Middle frontal gyrus (tissue), 1 donor: ENCODE results near the gene JKAMP.
A peak's percentile ranks its signal among the peaks of the same experiment; 100 is the strongest.
"Not testable (repeated sequence)": the region's sequence is repeated elsewhere in the genome, so short reads cannot be mapped to it uniquely, and the experiment has no call there.

Experiments used
- DNase-seq: peaks from one replicate; pipeline ENCODE4 v3.0.0-alpha.2; 2015; ENCODE audit warnings: low spot score; ENCODE audit errors: extremely low spot score

JKAMP gene

GRCh38 chr14:59483819-59484638 is at the start of gene JKAMP, which contains the start of gene L3HYPDH:
JKAMP (plus strand) TSS chr14:59484517; CDS start chr14:59484590, 73 bp downstream.
L3HYPDH (minus strand) TSS chr14:59484408; CDS start chr14:59484316, 92 bp downstream.
- DNase-seq = peak; percentile 94

GRCh38 chr14:59435101-59435500 is 49.2 kb upstream of the JKAMP start:
- DNase-seq = no peak

GRCh38 chr14:59435987-59436386 is 48.3 kb upstream of the JKAMP start:
- DNase-seq = no peak

- no peak for DNase-seq
Observed at GRCh38 chr14:59438195-59438647, 46.1 kb upstream of the JKAMP start.

- DNase-seq = no peak
Observed at GRCh38 chr14:59439256-59439965, 44.9 kb upstream of the JKAMP start.

- DNase-seq = not testable (repeated sequence)
Observed at GRCh38 chr14:59448673-59449072, 35.6 kb upstream of the JKAMP start.

GRCh38 chr14:59450716-59451115 is 33.6 kb upstream of the JKAMP start:
- DNase-seq = no peak

GRCh38 chr14:59451849-59452248 is 32.5 kb upstream of the JKAMP start:
- no peak for DNase-seq

- no peak for DNase-seq
Observed at GRCh38 chr14:59454139-59454538, 30.2 kb upstream of the JKAMP start.

GRCh38 chr14:59455411-59455810 is 28.9 kb upstream of the JKAMP start:
- no peak for DNase-seq

GRCh38 chr14:59458486-59458885 is 25.8 kb upstream of the JKAMP start:
- DNase-seq = no peak

GRCh38 chr14:59460378-59460777 is 23.9 kb upstream of the JKAMP start:
- DNase-seq = no peak

GRCh38 chr14:59461891-59462290 is 22.4 kb upstream of the JKAMP start:
- no peak for DNase-seq

GRCh38 chr14:59463787-59464485 is 20.4 kb upstream of the JKAMP start:
- DNase-seq = no peak

- DNase-seq = no peak
Observed at GRCh38 chr14:59464486-59465315, 19.6 kb upstream of the JKAMP start.

GRCh38 chr14:59465316-59466135 is 18.8 kb upstream of the JKAMP start, which contains the start of gene GPR135:
GPR135 (minus strand) TSS chr14:59465380; CDS start chr14:59465226, 154 bp downstream.
- DNase-seq = no peak

- no peak for DNase-seq
Observed at GRCh38 chr14:59474172-59474571, 10.1 kb upstream of the JKAMP start.

- DNase-seq = no peak
Observed at GRCh38 chr14:59475709-59476108, 8.6 kb upstream of the JKAMP start.

- DNase-seq = no peak
Observed at GRCh38 chr14:59478540-59478939, 5.8 kb upstream of the JKAMP start.

- DNase-seq = no peak
Observed at GRCh38 chr14:59480166-59480565, 4.2 kb upstream of the JKAMP start.
